Measurements from ENCODE around the gene PDLIM5.
"Not testable (repeated sequence)": the region's sequence is repeated elsewhere in the genome, so short reads cannot be mapped to it uniquely, and the experiment has no call there.

The PDLIM5 gene

GRCh38 chr4:94665021-94665420 is 213.3 kb downstream of the PDLIM5 start:
- DNase-seq: not testable (repeated sequence)

- DNase-seq: no peak
Observed at GRCh38 chr4:94665500-94666404, 214.0 kb downstream of the PDLIM5 start.

GRCh38 chr4:94668724-94669123 is 217.0 kb downstream of the PDLIM5 start:
- DNase-seq: no peak

- DNase-seq: no peak
Observed at GRCh38 chr4:94669672-94670664, 218.2 kb downstream of the PDLIM5 start.

- DNase-seq: no peak
Observed at GRCh38 chr4:94671113-94671512, 219.4 kb downstream of the PDLIM5 start.

GRCh38 chr4:94673961-94674360 is 222.2 kb downstream of the PDLIM5 start:
- DNase-seq: no peak

GRCh38 chr4:94676970-94677369 is 225.2 kb downstream of the PDLIM5 start:
- DNase-seq: no peak

GRCh38 chr4:94678896-94679295 is 227.2 kb downstream of the PDLIM5 start:
- DNase-seq: no peak

- DNase-seq: no peak
Observed at GRCh38 chr4:94680176-94680862, 228.6 kb downstream of the PDLIM5 start.

- no peak for DNase-seq
Observed at GRCh38 chr4:94686086-94686485, 234.3 kb downstream of the PDLIM5 start.

GRCh38 chr4:94689155-94689860 is 237.6 kb downstream of the PDLIM5 start:
- no peak for DNase-seq

- no peak for DNase-seq
Observed at GRCh38 chr4:94690851-94691254, 239.1 kb downstream of the PDLIM5 start.

- no peak for DNase-seq
Observed at GRCh38 chr4:94691552-94691951, 239.8 kb downstream of the PDLIM5 start.

GRCh38 chr4:94695384-94695783 is 243.6 kb downstream of the PDLIM5 start:
- no peak for DNase-seq

GRCh38 chr4:94698187-94698586 is 246.4 kb downstream of the PDLIM5 start:
- DNase-seq: no peak

- no peak for DNase-seq
Observed at GRCh38 chr4:94700298-94700697, 248.6 kb downstream of the PDLIM5 start.

GRCh38 chr4:94701631-94702300 is 250.0 kb downstream of the PDLIM5 start:
- DNase-seq: no peak

- no peak for DNase-seq
Observed at GRCh38 chr4:94711635-94712034, 259.9 kb downstream of the PDLIM5 start.

GRCh38 chr4:94714365-94715160 is 262.8 kb downstream of the PDLIM5 start:
- no peak for DNase-seq

GRCh38 chr4:94715726-94716125 is 264.0 kb downstream of the PDLIM5 start:
- DNase-seq: peak; percentile 23
